Measurements from ENCODE around the gene TESMIN.

DNA sequence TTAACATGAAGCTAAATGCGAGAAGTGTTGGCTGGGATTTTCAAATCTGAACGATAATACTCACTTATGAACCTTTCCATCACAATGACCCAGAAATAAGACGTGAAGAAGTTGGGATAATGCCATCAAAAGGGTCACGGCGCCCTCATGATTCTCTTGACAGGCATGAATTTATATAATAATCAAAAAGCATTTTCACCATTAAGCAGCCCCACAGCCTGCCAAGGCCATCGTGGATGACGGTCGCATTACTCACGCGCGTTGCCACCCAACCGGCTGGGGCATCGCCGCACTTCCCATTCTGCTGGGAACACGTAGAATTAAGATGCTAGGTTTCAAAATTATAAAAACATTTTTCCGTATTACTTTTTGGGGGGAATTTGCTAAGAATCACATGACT lies 85.9 kb downstream of the TESMIN start:
- no peak for TF ChIP-seq CTCF (IDR thresholded peaks at IDR 0.05)
- TF ChIP-seq POLR2AphosphoS5 (IDR thresholded peaks at IDR 0.05): no peak
- TF ChIP-seq POLR2A (IDR thresholded peaks at IDR 0.05): no peak

Data from upper lobe of left lung (tissue), 4 donors.